Measurements from ENCODE around the gene PPP2R2D.
A peak's percentile ranks its signal among the peaks of the same experiment; 100 is the strongest.
"Not testable (repeated sequence)": the region's sequence is repeated elsewhere in the genome, so short reads cannot be mapped to it uniquely, and the experiment has no call there.

The PPP2R2D gene

GRCh38 chr10:131874991-131875451 is 25.8 kb upstream of the PPP2R2D start:
- H3K36me3 Mint-ChIP-seq (ENCODE audit: low read depth), result no peaks in the 10 kb centered on the region
- H3K27me3 Mint-ChIP-seq (ENCODE audit: low read depth), result peaks cover 6% of the 10 kb centered on the region
- no peak overlapping the region for H3K4me3 Mint-ChIP-seq
- peak; percentile 38 for DNase-seq (ENCODE audit: low spot score)
- no peaks in the 10 kb centered on the region for H3K9me3 Mint-ChIP-seq
- no peak overlapping the region for H3K27ac Mint-ChIP-seq
- H3K4me1 Mint-ChIP-seq (ENCODE audit: low read depth), result no peaks in the 10 kb centered on the region

- DNase-seq (ENCODE audit: low spot score), result no peak
- no peak overlapping the region for H3K4me3 Mint-ChIP-seq
These were observed 25.3 kb upstream of the PPP2R2D start for GRCh38 chr10:131875501-131875900.

GRCh38 chr10:131876017-131876416 is 24.8 kb upstream of the PPP2R2D start:
- Mint-ChIP-seq H3K4me1 (ENCODE audit: low read depth) (no peaks in the 10 kb centered on the region), H3K27ac (no peak overlapping the region), H3K36me3 (ENCODE audit: low read depth) (no peaks in the 10 kb centered on the region), H3K9me3 (no peaks in the 10 kb centered on the region), H3K4me3 (no peak overlapping the region), H3K27me3 (ENCODE audit: low read depth) (peaks cover 6% of the 10 kb centered on the region)
- no peak for DNase-seq (ENCODE audit: low spot score)

More at GRCh38 chr10:131875501-131875900, 25.3 kb upstream of the PPP2R2D start:
- no peak overlapping the region for H3K27ac Mint-ChIP-seq
- peaks cover 6% of the 10 kb centered on the region for H3K27me3 Mint-ChIP-seq (ENCODE audit: low read depth)
- no peaks in the 10 kb centered on the region for H3K36me3 Mint-ChIP-seq (ENCODE audit: low read depth)
- no peaks in the 10 kb centered on the region for H3K4me1 Mint-ChIP-seq (ENCODE audit: low read depth)
- H3K9me3 Mint-ChIP-seq, result no peaks in the 10 kb centered on the region

GRCh38 chr10:131876508-131876907 is 24.3 kb upstream of the PPP2R2D start:
- no peak overlapping the region for H3K27ac Mint-ChIP-seq
- no peak overlapping the region for H3K4me3 Mint-ChIP-seq
- no peak for DNase-seq (ENCODE audit: low spot score)
- H3K27me3 Mint-ChIP-seq (ENCODE audit: low read depth), result peaks cover 6% of the 10 kb centered on the region
- H3K9me3 Mint-ChIP-seq, result no peaks in the 10 kb centered on the region
- H3K36me3 Mint-ChIP-seq (ENCODE audit: low read depth), result no peaks in the 10 kb centered on the region
- no peaks in the 10 kb centered on the region for H3K4me1 Mint-ChIP-seq (ENCODE audit: low read depth)

- no peaks in the 10 kb centered on the region for H3K36me3 Mint-ChIP-seq (ENCODE audit: low read depth)
- H3K27ac Mint-ChIP-seq, result no peak overlapping the region
- DNase-seq (ENCODE audit: low spot score), result no peak
- H3K27me3 Mint-ChIP-seq (ENCODE audit: low read depth), result peaks cover 6% of the 10 kb centered on the region
- no peaks in the 10 kb centered on the region for H3K4me1 Mint-ChIP-seq (ENCODE audit: low read depth)
- no peak overlapping the region for H3K4me3 Mint-ChIP-seq
- no peaks in the 10 kb centered on the region for H3K9me3 Mint-ChIP-seq
These were observed 20.7 kb upstream of the PPP2R2D start for GRCh38 chr10:131880016-131880590.

- Mint-ChIP-seq H3K36me3 (ENCODE audit: low read depth) (no peaks in the 10 kb centered on the region), H3K27ac (no peak overlapping the region), H3K4me3 (no peak overlapping the region), H3K9me3 (no peaks in the 10 kb centered on the region), H3K27me3 (ENCODE audit: low read depth) (peaks cover 8% of the 10 kb centered on the region), H3K4me1 (ENCODE audit: low read depth) (peaks cover 2% of the 10 kb centered on the region)
- DNase-seq (ENCODE audit: low spot score), result no peak
These were observed 19.5 kb upstream of the PPP2R2D start for GRCh38 chr10:131881104-131881880.

- H3K27ac Mint-ChIP-seq, result no peak overlapping the region
- no peaks in the 10 kb centered on the region for H3K36me3 Mint-ChIP-seq (ENCODE audit: low read depth)
- no peak overlapping the region for H3K4me3 Mint-ChIP-seq
- no peak for DNase-seq (ENCODE audit: low spot score)
- no peaks in the 10 kb centered on the region for H3K9me3 Mint-ChIP-seq
- peaks cover 2% of the 10 kb centered on the region for H3K4me1 Mint-ChIP-seq (ENCODE audit: low read depth)
- peaks cover 9% of the 10 kb centered on the region for H3K27me3 Mint-ChIP-seq (ENCODE audit: low read depth)
These were observed 18.7 kb upstream of the PPP2R2D start for GRCh38 chr10:131882151-131882550.

- H3K27me3 Mint-ChIP-seq (ENCODE audit: low read depth), result peaks cover 11% of the 10 kb centered on the region
- peaks cover 2% of the 10 kb centered on the region for H3K4me1 Mint-ChIP-seq (ENCODE audit: low read depth)
- DNase-seq (ENCODE audit: low spot score), result no peak
- H3K4me3 Mint-ChIP-seq, result no peak overlapping the region
- H3K27ac Mint-ChIP-seq, result no peak overlapping the region
- no peaks in the 10 kb centered on the region for H3K9me3 Mint-ChIP-seq
- no peaks in the 10 kb centered on the region for H3K36me3 Mint-ChIP-seq (ENCODE audit: low read depth)
These were observed 18.0 kb upstream of the PPP2R2D start for GRCh38 chr10:131882590-131883451.

GRCh38 chr10:131883621-131884393 is 17.0 kb upstream of the PPP2R2D start:
- H3K4me3 Mint-ChIP-seq; H3K9me3 Mint-ChIP-seq; DNase-seq (ENCODE audit: low spot score); H3K36me3 Mint-ChIP-seq (ENCODE audit: low read depth); H3K27me3 Mint-ChIP-seq (ENCODE audit: low read depth); H3K4me1 Mint-ChIP-seq (ENCODE audit: low read depth): not testable (repeated sequence)
- H3K27ac Mint-ChIP-seq, result peak overlapping the region; percentile 26

- H3K4me1 Mint-ChIP-seq (ENCODE audit: low read depth), result peaks cover 2% of the 10 kb centered on the region
- no peaks in the 10 kb centered on the region for H3K9me3 Mint-ChIP-seq
- peak; percentile 72 for DNase-seq (ENCODE audit: low spot score)
- no peaks in the 10 kb centered on the region for H3K36me3 Mint-ChIP-seq (ENCODE audit: low read depth)
- peaks cover 9% of the 10 kb centered on the region for H3K27me3 Mint-ChIP-seq (ENCODE audit: low read depth)
- H3K27ac Mint-ChIP-seq, result no peak overlapping the region
- no peak overlapping the region for H3K4me3 Mint-ChIP-seq
These were observed 15.2 kb upstream of the PPP2R2D start for GRCh38 chr10:131885391-131886165.

GRCh38 chr10:131886237-131886636 is 14.6 kb upstream of the PPP2R2D start:
- Mint-ChIP-seq H3K4me1 (ENCODE audit: low read depth) (peaks cover 2% of the 10 kb centered on the region), H3K27me3 (ENCODE audit: low read depth) (peaks cover 9% of the 10 kb centered on the region), H3K9me3 (no peaks in the 10 kb centered on the region), H3K36me3 (ENCODE audit: low read depth) (no peaks in the 10 kb centered on the region), H3K27ac (no peak overlapping the region), H3K4me3 (no peak overlapping the region)
- no peak for DNase-seq (ENCODE audit: low spot score)

GRCh38 chr10:131888186-131888604 is 12.6 kb upstream of the PPP2R2D start:
- Mint-ChIP-seq H3K4me1 (ENCODE audit: low read depth) (peaks cover 2% of the 10 kb centered on the region), H3K36me3 (ENCODE audit: low read depth) (no peaks in the 10 kb centered on the region), H3K9me3 (no peaks in the 10 kb centered on the region), H3K27me3 (ENCODE audit: low read depth) (peaks cover 11% of the 10 kb centered on the region), H3K4me3 (no peak overlapping the region), H3K27ac (no peak overlapping the region)
- DNase-seq (ENCODE audit: low spot score), result no peak

- H3K4me1 Mint-ChIP-seq (ENCODE audit: low read depth), result peaks cover 2% of the 10 kb centered on the region
- no peak overlapping the region for H3K27ac Mint-ChIP-seq
- no peak overlapping the region for H3K4me3 Mint-ChIP-seq
- H3K27me3 Mint-ChIP-seq (ENCODE audit: low read depth), result peaks cover 16% of the 10 kb centered on the region
- H3K9me3 Mint-ChIP-seq, result no peaks in the 10 kb centered on the region
- H3K36me3 Mint-ChIP-seq (ENCODE audit: low read depth), result no peaks in the 10 kb centered on the region
- DNase-seq (ENCODE audit: low spot score), result no peak
These were observed 11.1 kb upstream of the PPP2R2D start for GRCh38 chr10:131889755-131890154.
